ENCODE measurements around the gene MAP3K8.

Gene MAP3K8

DNA sequence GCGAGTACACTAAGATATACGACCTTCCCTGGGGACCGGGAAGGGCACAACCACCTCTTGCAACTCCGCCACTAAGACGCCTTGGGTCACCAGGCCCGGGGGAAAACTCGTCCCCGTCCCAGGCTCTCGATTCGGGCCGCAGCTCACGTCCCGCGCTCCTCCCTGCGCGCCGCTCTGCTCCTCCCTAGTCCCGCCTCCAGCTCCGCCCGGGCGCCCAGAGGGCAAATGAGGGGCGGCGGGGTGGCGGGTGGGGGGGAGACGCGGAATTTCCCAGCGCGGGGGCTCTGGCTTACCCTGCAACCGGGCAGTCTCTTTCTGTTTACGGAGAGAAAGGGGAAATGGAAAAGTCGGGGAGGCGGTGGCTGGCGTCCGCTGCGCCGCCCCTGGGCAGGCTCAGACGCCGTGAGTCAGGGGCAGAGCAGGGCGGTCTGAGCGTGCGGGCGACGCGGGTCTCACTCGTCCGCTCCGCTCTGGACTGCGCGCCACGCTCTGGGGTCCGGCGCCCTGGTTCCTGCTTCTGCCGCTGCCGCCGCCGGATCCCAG is at the start of gene MAP3K8:
TSS of gene MAP3K8 (plus strand) at position 455 of the 543 bp plus-strand sequence. CDS start 4,755 bp downstream, outside the sequence.
- DNase-seq (ENCODE audit: low read depth, low spot score) = peak; percentile 91

DNA sequence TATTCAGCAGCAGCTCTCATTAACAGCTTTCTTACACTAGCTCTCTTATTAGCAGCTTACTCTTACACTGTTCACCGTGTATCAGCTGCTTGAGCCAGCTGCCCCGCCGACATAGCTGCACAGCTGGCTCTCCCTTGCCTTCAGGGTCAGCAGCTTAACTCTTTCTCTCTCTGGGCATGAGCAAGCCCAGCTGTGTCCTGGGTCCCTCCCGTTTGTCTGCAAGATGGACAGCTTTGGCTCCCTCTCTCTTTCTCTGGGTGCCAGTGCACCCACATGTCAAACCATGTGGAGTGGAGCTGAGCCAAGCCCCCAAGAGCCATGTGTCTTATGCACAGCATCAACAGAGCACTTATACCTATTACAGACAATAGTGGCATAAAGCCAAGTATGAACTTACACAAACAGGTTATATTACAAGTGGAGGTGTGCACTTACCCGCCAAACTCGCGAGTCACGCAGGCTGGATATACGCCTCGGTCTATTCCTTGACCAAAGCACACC is 49.2 kb upstream of the MAP3K8 start:
- peak; percentile 64 for DNase-seq (ENCODE audit: low read depth, low spot score)

DNA sequence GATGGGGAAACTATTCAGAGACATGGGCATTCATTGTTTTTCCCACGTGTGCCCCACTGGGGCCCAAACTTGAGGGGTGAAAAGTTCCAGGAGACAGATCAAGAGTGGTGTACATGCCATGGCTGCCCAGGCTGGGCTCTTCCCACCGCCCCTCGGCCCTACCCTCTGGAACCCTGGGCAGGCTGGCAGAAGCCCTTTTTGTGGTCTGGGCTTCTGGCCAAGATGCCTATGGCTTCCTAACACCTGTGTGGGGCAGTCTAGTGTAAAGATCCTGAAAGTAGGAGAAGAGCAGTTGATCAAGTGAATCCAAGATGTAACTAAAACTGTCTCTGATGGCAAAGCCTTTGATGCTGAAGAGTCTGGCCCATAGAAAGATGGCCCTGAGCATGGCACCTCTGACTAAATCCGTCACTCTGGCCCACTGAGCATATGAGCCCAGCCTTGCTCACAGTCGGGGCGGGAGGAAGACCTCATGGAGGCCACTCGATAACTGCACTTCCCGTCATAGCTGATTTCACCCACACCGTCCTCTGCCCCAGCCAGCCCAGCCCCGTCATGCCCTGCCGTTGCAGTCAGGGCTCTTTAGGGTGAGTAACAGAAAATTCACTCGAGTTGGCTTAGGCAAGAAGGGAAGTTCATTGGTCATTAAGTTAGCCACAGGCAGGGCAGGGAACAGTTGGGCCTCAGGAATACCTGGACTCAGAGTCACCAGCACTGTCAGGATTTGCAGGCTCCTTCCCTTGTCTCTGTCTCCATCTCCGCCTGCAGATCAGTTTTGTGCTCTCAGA is 47.0 kb upstream of the MAP3K8 start:
- DNase-seq (ENCODE audit: low read depth, low spot score) = no peak

DNA sequence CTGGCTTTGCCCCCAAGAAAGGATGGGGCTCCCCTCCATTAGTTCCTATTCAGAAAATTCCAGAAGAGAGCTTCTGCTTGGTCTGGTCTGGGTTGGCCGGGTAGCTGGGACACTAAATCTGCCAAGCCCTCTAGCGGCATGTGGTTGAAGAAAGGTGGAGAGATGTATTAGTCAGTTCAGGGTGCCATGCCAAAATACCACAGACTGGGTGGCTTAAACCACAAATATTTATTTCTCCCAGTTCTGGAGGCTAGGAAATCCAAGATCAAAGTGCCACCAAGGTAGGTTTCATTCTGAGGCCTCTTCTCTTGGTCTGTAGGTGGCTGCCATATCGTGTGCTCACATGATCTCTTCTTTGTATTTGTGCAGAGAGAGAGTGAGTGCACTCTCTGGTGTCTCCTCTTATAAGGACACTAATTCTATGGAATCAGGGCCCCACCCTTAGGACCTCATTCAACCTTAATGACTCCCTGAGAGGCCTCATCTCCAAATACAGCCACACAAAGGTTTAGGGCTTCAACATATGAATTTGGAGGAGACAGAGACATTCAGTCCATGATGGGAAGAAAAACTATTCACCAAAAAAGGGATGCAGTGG is 46.2 kb upstream of the MAP3K8 start:
- DNase-seq (ENCODE audit: low read depth, low spot score) = no peak

DNA sequence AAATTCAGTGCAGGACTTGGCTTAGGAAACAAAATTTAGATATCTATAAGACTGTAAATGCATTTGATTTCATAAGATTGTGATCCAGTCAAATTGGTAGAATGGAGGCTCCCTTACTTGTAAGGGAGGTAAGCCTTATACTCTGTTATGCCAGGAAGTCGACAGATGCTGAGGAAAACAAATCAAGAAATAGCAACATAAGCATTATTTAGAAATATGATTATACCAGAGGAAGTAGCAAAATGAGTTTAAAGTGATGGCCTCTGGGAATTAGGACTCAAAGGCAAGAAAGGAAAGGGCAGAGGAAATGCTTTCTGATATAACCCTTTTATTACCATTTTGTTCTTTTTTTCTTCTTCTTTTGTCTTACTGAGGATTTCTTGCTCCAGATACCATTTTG is 44.4 kb upstream of the MAP3K8 start:
- DNase-seq (ENCODE audit: low read depth, low spot score) = no peak

DNA sequence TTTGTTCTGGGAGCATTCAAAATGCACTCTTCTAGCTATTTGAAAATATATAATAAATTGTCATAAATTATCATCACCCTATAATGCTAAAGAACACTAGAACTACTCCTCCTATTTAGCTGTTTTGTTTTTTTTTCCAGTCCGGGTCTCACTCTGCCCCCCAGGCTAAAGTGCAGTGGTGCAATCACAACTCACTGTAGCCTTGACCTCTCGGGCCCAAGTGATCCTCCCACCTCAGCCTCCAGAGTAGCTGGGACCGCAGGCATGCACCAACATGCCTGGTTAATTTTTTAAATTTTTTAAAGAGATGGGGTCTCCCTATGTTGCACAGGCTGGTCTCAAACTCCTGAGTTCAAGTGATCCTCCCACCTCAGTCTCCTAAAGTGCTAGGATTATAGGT is 43.8 kb upstream of the MAP3K8 start:
- DNase-seq (ENCODE audit: low read depth, low spot score) = no peak

DNA sequence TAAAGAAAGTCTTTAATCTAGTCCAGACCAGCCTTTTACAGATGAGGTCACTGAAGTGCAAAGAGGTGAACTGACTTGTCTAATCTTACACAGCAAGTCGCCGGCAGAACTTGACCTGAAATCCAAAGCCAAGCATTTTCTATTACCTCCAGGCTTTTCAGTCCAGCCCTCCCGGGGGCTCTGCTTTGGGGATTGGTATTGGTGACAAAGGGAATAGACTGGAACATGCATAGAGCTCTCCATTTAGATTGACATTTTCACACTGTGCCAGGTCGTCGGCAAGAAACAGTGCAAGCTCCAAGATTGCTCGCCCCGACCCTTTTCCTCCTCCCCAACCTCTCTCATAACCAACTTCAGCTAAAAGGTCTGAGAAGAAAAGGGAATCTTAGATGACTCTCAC is 42.7 kb upstream of the MAP3K8 start:
- DNase-seq (ENCODE audit: low read depth, low spot score) = no peak

DNA sequence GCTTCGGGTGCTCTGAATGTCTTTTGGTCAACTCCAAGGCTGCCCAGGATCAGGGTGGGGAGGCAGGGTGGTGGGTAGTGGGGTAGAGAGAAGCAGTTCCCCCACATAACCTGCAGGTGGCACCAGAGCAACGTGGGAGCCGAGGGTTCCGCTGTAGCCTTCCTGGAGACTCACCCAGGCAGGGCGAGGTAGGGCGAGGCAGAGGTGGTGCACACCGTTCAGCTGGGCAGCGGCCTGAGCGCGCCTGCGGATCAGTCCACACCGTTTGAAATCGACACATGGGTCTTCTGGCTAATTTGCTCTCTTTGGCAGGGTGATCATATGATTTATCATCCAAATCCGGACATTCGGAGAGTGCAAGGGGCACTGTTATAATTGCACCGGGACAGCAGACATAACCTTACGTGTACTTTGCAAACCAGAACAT is 41.4 kb upstream of the MAP3K8 start:
- peak; percentile 88 for DNase-seq (ENCODE audit: low read depth, low spot score)

DNA sequence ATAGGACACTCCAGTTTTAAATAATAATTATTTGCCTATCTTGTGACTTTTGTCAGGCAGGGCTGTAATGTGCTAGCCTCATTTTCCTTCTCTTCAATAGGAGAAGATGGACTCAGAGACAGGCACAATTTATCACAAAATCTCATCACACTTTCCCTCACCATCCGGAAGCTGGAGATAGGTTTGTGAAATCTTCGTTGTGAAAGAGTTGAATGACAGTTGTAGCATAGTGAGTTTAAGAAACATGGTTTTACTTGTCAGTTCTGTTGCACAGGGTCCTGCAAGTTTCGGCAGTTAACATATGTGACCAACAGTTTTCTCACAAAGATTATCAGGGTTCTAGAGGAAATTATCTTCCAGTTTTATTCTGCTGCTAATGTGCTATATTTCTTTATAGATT is 37.7 kb upstream of the MAP3K8 start:
- DNase-seq (ENCODE audit: low read depth, low spot score) = no peak

DNA sequence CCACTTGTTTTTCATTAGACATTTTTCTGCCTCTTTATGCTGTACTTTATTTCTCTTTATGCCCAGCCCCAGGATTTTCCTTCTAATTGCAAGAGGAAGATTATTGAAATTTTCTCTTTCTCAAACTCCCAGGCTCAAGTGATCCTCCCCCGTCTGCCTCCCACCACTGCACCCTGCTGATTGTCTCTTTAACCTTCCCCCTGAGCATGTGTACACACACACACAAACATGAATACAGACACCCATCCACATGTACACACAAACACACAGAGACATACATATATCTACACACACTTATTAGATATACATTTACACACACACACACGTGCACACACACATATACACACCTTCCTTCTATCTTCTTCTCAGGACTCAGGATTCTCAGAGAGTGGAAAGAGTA is 37.3 kb upstream of the MAP3K8 start:
- no peak for DNase-seq (ENCODE audit: low read depth, low spot score)

DNA sequence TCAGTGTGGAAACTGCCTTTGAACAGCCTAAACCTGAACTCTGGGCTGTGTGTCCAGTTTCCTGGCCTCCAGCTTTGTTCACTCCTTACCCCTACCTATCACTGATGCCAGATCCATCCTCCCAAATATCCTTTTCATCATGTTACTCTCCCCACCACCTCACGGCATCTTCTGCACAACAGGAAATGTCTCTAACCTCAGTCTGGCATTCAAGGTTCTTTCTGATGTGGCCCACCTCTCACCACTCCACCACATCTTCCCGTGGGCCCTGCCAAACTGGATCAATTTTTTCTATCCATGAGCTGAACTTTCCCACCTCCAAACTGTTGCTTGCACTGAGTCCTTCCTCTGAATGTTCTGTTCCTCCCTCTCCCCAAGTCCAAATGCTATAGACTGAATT is 35.8 kb upstream of the MAP3K8 start:
- DNase-seq (ENCODE audit: low read depth, low spot score) = no peak

DNA sequence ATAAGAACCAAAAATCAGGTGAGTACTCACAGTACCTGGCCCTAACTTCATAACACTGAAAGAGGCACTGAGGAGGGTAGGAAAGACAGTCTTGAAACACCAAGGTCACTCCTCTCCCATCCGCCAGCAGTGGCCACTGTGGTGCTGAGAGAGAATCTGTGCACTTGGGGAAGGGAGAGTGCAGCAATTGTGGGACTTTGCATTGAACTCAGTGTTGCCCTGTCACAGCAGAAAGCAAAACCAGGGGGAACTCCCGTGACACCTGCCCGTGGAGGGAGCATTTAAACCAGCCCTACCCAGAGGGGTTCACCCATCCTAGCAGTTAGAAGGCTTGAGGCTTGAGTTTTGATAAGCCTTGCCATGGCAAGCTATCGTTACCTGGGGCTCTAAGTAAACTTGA is 35.2 kb upstream of the MAP3K8 start:
- no peak for DNase-seq (ENCODE audit: low read depth, low spot score)

DNA sequence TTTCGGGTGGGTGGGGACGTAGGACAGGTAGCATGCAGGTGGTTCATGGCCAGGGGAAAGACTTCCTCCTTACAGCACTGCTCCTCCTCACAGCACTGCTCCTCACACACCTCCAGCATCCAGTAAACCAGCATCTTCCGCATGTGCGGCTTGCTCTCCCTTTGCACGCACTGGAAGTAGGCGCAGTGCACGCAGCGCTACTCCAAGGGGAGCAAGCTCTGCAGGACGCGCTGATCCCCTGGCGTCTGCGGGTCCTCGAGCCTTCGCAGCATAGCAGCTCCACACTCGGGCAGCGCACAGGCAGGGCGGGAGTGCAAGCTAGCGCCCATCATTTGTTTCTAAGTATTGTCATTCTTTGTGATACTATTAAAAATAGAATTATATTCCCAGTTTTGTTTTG is 30.5 kb upstream of the MAP3K8 start:
- no peak for DNase-seq (ENCODE audit: low read depth, low spot score)

DNA sequence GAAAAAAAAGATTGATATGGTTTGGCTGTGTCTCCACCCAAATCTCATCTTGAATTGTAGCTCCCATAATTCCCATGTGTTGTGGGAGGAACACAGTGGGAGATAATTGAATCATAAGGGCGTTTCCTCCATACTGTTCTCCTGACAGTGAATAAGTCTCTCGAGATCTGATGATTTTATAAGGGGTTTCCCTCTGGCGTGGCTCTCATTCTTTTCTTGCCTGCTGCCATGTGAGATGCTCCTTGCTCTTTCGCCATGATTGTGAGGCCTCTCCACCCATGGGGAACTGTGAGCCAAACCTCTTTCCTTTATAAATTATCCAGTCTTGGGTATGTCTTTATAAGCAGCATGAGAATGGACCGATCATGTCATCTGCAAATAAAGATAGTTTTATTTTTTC is 29.4 kb upstream of the MAP3K8 start:
- no peak for DNase-seq (ENCODE audit: low read depth, low spot score)

DNA sequence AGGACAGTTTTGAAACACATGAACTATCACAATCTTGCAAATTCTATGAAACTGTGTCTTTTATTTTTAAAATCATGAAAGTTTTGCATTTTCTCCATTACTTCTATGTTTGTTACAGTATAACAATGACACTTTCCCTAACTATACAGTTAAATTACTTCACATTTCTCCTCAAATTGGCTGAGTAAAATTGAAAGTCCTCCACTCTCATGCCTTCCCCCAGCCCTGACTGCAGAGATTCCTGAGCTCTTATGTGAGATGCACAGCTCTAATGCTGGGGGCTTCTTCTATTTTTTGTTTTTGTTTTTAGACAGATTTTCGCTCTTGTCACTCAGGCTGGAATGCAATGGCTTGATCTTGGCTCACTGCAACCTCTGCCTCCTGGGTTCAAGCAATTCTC is 22.7 kb upstream of the MAP3K8 start:
- no peak for DNase-seq (ENCODE audit: low read depth, low spot score)

DNA sequence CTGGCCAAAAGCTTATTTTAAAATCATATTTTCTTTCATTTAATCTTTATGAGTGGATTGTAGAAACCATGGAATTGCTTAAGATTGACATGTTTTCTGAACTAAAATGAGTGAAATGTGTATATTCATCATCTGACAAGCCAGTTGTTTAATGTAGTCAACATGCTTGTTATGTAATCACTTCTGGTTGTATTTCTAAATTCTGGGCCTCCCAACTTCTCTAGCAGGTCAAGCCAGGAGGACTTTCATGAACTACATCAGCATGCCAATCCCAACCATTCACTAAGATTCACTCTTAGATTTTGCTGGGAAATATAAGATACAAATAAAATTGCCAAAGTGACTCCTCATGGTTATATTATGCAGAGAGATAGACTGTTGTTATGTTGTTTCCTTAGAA is 21.1 kb upstream of the MAP3K8 start:
- DNase-seq (ENCODE audit: low read depth, low spot score) = no peak

DNA sequence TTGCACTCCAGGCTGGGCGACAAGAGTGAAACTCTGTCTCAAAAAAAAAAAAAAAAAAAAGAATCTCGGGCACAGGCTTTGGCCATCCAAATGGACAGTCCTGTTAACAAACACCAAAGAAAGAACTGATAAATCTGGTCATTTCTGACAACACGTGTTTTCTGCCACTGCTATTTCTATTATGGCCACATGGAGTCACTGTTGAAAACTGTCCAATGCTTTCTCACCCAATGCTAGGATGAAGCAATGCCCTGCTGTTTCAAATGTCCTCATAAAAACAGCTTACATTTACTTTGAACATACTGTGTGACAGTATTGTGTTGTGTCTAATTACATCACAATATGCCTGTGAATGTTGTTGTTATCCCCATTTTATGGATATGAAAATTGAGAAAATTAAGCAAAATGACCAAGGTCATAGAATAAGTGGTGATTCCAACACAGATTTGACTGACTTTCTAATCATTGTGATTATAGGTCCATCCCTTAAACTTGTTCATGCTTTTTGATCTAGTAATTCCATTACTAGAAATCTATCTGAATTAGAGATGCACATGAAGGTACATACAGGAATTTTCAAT is 19.9 kb upstream of the MAP3K8 start:
- DNase-seq (ENCODE audit: low read depth, low spot score) = no peak

DNA sequence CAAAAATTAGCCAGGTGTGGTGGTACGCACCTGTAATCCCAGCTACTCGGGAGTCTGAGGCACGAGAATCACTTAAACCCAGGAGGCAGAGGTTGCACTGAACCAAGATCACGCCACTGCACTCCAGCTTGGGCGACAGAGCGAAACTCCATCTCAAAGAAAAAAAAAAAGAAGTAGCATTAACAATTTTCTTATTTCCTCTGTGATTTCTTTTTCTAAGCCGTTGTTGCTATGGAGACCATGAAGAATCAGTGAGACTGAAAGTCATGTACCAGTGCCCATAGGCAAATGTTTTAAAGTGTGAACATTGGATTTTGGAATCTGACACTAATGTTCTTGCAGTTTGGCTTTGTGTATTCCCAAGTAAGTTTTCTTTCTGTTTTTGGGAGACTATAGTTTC is 18.4 kb upstream of the MAP3K8 start:
- DNase-seq (ENCODE audit: low read depth, low spot score) = no peak

DNA sequence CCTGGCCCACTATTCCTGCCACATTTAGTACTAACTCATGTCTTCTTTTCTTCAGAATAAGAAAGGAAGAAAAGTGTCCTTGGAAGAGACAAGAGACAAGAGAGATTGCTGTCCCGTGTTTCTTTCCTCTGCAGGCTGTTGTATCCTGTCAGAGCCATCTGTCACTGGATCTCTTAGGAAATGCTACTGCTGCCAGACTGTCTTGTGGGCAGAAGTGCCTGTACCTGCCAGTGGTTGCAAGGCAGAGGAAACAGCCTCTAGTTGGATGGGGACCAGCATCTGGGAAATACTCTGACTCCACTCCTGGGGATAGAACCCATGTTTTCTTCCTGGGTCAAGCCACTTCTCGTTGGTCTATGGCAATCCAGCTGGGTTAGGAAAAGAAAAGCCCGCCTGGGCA is 16.7 kb upstream of the MAP3K8 start:
- no peak for DNase-seq (ENCODE audit: low read depth, low spot score)

DNA sequence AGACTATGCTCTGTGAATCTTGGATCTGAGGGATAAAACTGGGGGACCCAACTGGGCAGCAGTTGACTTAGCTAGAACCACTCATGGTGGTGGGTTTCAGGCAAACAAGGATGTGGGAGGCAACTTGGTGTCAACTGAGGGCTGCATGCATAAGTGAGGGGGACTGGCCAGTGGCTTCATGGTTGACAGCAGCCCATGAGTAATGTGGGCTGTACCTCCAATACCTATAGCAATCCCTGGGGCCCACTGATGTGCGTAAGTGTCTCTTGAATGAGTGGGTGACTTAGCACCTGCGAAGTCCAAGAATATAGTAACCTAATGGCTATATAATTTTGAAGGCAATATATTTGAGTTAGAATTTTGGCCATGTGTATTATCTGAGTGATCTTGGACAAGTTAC is 13.7 kb upstream of the MAP3K8 start:
- DNase-seq (ENCODE audit: low read depth, low spot score) = no peak

DNA sequence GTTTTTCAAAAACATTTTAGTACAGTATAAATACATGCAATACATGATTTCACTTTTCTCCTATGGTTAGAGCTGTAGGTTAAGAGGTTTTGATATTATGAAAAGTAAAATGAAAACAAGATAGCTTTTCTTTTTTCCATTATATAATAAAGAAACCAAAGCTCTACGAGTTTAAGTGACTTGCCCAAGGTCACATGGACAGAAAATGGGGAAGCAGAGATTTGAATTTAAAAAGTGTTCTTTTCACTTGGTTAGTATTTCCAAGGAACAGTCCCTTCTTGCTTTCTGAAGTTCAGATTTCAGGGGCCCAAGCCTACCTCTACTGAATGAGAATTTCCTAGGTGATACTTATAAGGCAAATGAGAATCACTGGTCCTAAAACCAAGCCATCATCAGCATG is 13.2 kb upstream of the MAP3K8 start:
- DNase-seq (ENCODE audit: low read depth, low spot score) = no peak

DNA sequence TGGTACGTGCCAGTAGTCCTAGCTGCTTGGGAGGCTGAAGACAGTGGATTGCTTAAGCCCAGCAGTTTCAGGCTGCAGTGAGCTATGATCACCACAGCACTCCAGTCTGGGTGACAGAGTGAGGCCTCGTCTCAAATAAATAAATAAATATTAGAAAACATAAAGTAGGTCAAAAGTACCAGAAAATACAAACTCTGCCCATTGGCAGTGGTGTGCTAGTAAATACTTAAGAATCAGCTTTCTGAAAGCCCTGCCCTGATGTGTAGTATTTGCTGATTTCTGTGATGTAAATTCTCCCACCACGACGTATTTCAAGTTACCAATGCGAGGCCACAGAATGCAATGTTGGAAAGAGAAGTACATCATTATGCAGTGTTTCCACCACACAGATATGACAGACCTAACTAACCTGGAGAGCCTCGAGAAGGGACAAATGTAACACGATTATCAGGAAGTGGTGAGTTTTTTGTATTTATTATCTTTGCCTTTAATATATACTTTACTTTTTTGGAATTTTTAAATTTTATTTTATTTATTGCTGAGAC is 11.8 kb upstream of the MAP3K8 start:
- DNase-seq (ENCODE audit: low read depth, low spot score) = no peak

Data from ELF-1 (cell line).